ENCODE measurements around the gene MCF2L2.

MCF2L2 gene

DNA sequence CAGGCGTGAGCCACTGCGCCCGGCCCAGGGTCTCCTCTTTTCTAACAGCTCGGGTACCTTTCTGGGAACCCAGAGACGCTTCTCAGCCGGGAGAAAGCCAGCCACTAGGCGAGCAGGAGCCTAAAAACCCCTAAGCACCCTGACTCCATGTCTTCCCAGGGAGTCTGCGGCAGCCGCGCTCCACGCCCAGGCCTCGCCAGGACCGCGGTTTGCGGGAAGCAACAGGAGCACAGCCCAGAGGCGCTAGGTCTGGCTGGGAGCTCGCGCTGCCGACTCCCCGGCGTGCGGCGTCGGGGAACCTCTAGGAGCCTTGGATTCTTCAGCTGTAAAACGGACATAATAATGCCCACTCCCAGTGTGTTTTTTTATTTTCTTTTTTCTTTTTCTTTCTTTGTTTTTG lies 264.9 kb downstream of the MCF2L2 start:
- DNase-seq (ENCODE audit: low read depth): no peak

DNA sequence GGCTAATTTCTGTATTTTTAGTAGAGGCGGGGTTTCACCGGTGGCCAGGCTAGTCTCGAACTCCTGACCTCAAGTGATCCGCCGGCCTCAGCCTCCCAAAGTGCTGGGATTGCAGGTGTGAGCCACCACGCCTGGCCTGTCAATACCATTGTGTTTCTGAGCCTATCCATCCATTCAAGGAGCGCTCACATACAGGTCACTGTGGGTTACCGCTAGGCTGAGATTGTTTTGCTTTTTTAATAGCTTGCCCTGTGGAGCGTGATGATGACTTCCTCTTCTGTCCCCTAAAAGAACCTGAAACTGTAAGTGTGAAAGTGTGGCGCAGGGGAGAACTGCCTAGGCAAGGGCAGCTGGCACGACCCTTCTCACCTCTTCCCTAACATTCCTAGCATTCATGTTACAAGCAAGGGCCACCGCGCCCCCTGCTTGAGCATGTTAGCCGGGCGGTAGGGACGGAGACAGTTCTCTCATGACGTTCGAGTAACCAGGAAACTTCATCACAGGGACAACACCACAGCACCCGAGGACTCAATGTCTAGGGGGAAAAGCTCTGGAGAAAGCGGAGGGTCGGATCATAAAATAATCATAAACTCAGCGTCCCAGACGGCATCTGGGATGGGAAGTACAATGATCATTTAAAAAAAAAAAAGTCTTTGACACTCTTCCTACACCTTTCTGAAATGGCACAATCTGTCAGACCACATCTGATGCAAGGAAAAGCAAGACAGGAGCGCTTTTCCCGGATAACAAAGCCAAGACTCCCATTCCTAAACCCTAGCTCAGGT lies 266.7 kb downstream of the MCF2L2 start:
- DNase-seq (ENCODE audit: low read depth): no peak

DNA sequence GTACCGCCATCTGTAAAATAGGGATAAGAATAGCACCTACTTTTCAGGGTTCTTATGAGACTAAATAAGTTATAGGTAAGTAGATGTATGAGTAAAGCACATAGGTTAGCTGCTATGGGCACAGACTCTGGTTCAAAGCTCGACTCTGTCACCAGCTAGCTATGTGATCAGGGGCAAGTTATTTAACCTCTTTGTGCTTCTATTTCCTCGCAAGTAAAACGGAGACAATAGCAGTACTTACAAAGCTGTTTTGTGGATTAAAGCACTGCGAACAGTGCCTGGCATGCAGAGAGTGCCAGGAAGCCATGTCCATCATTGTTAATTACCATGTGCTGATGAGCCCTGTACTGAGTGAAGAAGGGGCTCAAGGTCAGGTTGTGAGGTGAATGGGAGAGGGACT lies 267.8 kb downstream of the MCF2L2 start:
- no peak for DNase-seq (ENCODE audit: low read depth)

DNA sequence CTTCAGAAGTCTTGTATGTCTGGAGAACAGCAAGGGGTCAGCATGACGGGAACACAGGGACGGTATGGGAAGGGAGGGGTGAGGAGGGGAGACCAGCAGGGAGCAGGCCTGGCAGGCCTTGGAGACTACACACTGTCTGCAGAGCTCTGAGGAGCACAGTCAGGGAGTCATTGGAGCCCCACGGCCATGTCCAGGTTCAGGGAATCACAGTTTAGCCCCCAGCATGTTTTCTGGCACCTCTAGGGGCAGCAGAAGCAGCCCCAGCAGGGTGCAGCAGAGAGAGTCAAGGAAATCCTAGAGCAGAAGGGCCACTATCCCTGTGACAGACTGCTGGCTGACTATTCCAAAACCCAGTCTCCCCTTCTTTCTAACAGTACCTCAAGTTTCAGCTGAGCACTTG lies 269.1 kb downstream of the MCF2L2 start:
- DNase-seq (ENCODE audit: low read depth): no peak

DNA sequence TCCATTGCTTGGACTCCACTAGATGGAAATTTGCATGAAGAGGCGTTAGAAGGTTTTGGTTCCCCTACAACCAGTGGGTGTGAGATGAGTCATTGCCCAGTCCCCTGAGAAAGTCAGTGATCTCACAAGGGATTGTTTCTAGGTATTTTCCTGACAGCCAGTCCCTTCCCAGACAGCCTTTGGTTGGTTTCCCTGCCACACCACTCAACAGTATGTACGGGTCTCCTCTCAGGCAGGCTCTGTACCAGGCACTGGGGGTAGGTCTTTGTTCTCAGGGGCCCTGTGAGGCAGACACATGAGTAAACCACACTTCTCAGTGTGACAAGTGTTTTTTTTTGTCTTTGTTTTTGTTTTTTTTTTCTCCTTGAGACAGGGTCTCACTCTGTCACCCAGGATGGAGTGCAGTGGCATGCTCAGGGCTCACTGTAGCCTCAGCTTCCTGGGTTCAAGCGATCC lies 269.8 kb downstream of the MCF2L2 start:
- no peak for DNase-seq (ENCODE audit: low read depth)

DNA sequence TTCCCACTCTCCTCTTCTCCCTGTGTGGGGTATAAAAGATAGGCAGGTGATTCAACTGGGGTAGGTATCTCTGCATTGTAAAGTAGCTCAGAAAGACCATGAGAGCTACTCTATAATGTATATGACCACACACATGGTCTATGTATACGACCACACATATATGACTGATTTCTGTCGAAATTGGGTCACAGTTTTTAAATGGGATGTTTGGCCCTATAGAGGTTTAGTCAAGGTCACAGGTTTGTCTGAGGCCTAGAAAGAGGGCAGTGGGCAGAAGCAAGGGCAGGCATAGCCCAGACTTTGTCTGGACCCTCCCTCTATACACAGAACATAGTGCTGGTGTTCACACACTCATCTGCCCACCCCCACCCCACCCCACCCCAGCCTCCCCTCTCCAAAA lies 270.3 kb downstream of the MCF2L2 start:
- DNase-seq (ENCODE audit: low read depth): no peak

DNA sequence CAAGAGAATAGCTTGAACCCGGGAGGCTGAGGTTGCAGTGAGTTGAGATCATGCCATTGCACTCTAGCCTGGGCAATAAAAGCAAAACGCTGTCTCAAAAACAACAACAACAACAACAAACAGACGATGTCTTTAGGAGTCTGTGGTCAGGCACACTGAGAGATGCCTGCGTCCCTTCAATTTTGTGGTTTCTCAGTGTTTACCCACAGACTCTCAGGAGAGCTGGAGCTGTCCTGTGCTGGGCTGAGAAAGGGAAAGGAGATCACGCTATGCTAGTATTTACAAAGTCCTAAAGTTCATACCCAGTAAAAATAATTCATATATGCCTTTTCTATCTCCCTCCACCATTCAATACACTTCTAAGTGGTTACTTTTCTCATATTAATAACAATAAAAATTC lies 272.2 kb downstream of the MCF2L2 start:
- no peak for DNase-seq (ENCODE audit: low read depth)

DNA sequence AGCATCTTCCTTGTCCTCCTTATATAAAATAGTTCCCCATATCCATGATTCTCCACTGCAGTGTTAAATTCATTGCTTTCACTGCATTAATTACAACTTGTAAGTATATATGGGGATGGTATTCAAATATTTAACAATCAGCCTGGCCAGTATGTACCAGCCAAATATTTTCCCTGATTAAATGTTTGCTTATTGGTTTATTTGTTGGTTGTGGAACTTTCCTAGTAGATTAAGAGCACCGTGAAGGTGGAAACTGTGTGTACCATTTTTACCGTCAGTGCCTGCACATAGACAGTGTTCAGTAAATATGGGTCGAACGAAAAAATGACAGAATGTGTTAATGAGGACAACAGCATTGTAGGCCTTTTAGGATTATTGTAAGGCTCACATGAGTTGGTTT lies 272.9 kb downstream of the MCF2L2 start:
- DNase-seq (ENCODE audit: low read depth): no peak

DNA sequence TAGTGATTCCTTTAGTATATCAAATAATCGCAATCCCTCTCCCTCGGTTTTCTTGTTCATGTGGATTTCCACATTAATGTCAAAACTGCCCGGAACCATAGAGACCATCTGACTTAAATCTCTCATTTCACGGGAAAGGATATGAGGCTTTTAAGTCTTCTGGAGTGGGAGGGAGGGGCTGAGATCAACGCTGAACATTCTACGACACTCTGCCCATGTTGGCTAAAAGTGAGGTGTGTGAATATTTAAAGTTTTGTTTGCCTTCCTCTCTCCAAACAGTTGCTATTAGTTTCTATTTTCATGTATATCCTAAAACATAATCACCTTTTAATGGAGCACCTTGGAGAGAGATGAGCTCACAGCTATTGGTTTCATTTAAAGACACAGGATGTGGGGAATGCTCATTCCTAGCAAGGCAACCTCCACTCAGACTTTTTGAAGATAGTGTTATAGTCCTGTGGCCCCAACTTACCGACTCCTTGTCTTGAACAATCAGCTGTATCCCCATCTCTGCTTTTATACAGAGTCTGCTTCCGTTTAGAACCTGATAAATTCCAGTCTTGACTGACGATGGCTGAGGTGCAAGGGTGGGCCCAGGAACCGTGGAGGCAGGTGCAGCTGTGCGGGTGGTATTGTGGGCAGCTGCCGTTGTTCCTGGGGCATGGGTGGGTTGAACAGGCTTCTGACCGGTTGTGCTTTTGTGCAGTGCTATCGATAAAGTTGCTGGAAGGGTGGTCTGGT lies 275.0 kb downstream of the MCF2L2 start:
- no peak for DNase-seq (ENCODE audit: low read depth)

DNA sequence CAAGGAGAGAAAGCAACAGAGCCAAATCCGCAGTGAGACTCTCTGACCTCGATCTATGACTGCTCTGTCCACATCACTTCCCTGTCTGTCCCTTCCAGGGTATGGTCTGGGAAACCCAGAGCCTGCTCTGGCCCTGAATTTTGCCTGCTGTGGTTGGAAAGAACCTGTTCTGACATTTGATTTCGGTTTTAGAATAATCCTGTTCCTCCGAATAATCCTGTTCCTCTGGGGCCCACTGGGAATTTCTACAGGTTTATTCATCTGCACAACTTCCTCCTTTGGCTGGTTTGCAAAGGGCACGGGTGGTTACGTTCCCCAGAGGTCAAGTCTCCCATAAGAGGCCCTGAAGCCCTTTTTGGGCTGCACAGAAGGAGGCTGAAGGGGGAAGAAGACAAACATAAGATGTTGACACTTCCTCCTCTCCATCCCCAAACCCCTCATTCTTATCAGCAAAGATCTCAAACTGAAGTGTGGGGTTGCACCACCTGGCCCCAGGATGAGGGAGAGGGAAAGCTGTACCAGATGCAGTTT lies 276.5 kb downstream of the MCF2L2 start:
- no peak for DNase-seq (ENCODE audit: low read depth)

DNA sequence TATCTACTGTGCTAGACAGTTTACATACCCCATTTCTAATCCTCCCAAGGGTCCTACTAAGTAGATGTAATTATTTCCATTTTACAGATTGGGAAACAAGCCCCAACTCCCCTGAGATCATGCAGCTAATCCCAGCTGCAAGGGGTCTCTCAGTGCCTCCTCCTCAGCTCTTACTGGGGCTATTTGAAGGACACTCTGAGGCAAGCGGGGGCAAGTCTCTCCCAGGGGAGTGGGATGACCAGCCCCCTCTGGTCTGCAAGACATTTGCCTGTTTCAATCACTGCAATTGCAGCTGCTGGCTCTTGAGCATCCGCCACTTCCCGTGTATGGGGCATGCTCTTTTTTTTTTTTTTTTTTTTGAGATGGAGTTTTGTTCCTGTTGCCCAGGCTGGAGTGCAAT lies 277.3 kb downstream of the MCF2L2 start:
- no peak for DNase-seq (ENCODE audit: low read depth)

DNA sequence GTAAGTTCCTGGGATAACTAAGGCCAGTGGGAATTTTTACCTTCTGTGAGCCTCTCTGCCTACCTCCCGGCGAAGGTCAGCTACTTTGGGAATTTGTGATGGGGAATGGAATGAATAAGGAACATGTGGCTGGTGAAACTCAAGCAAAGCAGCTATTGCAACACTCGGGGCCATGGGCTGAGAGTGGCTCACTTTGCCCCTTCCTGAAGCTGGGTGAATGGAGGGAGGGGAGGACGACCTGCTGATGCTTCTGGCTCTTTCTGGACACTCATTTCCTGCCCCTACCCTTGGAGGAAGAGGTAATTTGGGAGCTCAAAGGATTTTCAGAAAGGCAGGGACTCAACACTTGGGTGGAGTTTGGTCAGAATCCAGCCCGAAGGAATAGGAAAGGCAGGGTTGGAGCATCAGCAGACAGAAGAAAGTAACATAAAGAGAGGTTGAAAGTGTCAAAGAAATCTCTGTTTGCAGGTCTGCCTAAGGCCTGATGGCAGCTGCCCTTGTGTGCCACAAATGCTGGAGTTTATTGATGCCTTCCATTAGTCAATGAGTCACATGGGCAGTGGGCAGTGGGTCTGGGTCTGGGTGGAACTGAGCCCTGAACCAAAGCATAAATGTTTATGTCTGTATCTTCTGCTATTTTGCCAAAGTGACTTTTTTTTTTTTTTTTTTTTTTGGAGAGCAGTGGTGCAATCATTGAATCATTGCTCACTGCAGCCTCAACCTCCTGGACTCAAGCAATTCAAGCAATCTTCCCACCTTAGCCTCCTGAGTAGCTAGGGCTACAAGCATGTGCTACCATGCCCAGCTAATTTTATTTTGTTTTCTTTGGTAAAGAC lies 278.3 kb downstream of the MCF2L2 start:
- no peak for DNase-seq (ENCODE audit: low read depth)

DNA sequence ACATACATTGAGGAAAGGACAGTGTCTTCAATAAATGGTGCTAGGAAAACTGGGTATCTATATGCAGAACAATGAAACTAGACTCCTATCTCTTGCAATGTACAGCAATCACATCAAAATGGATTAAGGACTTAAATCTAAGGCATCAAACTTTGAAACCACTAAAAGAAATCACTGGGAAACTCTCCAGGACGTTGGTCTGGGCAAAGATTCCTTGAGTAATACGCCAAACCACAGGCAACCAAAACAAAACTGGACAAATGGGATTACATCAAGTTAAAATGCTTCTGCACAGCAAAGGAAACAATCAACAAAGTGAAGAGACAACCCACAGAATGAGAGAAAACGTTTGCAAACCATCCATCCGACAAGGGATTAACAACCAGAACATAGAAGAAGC lies 280.4 kb downstream of the MCF2L2 start:
- DNase-seq (ENCODE audit: low read depth): no peak

DNA sequence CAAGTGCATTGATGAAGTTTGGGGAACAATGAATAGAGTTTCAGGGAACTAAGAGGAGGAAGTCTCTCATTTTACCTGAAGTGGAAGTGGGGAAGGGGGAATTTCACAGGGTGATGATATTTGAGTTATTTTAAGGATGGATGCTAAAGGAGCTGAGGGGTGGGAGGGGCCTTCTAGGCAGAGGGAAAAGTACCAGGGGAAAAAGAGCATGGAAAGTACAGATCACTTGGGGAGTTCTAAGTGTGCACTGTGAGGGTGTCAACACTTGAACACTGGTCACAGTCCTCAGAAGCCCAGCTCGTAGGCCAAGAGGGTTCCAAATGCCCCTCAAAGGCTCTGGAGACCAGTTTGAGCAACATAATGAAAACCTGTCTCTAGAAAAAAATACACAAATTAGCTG lies 284.1 kb downstream of the MCF2L2 start:
- DNase-seq (ENCODE audit: low read depth): no peak

DNA sequence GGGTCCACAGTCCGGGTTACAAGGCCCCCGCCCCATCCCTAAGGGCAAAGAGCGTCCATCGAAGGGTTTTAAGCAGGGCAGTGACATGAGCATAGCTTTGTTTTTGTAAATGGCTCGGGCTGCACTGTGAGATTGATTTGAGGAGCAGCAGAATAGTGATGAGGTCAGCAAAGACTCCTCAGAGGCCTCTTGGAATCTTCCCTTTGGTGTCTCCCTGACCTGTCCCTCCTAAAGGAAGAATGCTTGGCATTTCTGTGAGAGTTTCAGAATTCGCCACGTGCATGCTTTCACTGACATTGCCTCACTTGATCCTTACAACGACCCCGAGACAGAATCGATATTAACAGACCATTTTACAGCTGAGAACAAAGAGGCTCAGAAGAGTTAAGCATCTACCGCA lies 286.2 kb downstream of the MCF2L2 start:
- DNase-seq (ENCODE audit: low read depth): no peak

DNA sequence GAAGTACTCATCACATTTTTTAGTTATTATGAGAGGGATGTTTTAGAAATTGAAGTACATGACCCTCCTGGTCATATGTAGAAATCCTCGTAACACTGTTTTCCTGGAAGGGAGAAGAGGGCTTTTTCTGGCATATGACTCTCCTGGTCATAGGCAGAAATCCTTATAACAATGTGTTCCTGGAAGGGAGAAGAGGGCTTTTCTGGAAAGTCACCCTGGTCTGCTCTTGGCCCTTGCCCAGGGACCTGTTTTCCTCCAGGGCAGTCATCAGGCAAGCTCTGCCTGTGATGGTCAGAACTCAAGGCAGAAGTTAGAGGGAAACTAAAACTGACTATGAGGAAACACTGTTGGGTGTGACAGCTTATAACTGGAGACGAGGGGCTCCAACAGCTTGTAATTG lies 293.6 kb downstream of the MCF2L2 start:
- no peak for DNase-seq (ENCODE audit: low read depth)

DNA sequence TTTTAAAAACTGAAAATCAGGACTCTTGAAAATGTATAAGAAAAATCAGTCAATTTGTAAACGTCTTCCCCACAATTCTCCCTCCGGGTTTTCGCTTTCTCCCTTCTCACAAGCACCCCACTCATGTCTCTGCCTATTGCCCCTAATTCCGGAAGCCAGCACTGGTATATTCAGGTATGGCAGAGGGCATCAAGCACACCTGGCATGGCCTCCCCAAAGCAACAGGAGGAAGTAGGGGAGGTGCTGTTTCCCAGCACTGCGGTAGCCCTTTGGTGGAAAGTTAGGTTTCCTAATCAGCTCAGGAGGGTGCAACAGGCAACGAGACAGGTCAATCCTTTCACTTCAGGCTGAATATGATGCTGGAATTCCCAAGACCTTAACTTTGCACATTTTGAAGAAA lies 296.0 kb downstream of the MCF2L2 start:
- DNase-seq (ENCODE audit: low read depth): no peak

DNA sequence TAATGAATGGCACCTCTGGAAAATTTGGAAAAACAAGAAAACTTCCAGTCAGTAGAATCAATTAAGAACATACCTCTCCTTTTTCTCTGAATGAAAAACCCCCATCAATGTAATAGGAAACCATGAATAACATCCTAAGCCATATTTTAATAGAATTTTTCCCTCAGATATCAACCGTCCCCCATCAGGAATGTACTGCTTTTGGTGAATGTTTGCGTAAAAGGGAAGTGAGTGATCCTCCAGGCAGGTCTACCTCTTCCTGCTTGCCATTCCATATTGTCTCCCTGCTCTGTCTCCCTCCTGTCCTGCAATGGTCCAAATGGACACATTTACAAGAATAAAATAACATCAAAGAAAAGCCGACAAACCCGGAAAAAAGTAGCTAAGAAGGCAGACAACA lies 296.7 kb downstream of the MCF2L2 start:
- DNase-seq (ENCODE audit: low read depth): no peak

DNA sequence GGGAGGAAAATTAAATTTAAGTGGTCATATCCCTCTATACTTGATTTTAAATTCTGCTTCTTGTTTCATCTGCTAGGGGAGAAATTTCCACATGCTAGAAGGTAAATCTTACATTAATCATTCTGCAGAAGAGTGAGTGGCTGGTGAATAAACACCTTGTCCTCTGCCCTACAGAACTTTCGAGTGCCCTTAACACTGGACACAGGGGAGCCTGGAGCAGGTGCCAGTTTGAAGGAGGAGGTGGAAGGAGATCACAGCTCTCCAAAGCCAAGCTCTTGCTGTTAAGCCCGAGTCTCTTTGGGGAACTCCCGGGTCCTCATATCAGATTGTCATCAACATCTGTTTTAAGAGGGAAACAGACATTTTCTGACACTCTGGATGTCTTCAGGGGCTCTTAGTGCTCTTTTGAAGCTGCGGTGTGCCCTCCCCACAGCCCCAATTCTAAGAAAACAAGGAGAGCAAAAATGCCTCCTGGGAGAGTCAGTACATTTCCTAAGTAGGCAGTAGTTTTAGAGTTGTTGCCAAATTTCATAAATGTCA lies 297.2 kb downstream of the MCF2L2 start:
- DNase-seq (ENCODE audit: low read depth): no peak

DNA sequence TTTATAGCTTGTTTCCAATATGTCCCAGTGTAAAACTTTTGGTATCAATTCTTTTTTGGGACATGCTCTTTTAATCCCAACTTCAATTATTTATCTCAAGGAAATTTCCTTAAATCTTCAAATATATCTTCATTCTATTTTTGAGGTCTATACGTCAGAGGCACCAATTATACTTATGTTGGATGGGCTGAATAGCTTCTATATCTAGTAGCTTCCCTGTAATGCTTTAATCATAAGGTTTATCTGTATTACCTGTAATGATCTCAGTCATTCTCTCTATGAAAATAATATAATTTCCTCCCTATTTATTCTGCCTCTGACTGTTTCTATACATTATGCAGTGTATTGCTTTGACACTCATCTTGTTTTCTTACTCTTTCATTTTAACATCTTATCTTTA lies 299.2 kb downstream of the MCF2L2 start:
- DNase-seq (ENCODE audit: low read depth): no peak

DNA sequence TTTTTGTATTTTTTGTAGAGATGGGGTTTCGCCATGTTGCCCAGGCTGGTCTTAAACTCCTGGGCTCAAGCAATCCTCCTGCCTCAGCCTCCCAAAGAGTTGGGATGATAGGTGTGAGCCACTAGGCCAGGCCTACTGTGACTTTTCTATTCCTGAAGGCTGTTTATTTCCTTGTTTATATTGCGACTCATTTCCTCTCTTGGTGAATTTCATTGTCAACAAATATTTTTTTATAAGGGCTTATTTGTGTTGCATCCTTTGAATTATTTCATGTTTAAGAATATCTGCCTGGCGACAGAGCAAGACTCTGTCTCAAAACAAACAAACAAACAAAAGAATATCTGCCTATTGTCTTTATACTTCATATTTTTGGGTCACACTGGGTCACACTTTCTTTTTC lies 299.7 kb downstream of the MCF2L2 start:
- DNase-seq (ENCODE audit: low read depth): no peak

Data from stimulated activated CD8-positive, alpha-beta memory T cell treated with anti-CD3 and anti-CD28 coated beads, Interleukin-7, amount 100 ng/mL, for 24 hours (primary cell).